HG02642 (cell line): Measurements from ENCODE around the gene CUEDC2.

Experiments used
- ATAC-seq: cut with Tn5 transposase; IDR thresholded peaks from one replicate; pipeline ENCODE4 v1.9.1; 2021; ENCODE audit warnings: mild to moderate bottlenecking; ENCODE audit not compliant: unreplicated experiment, poor library complexity

The CUEDC2 gene

GRCh38 chr10:102375867-102376266 lies 56.5 kb downstream of the CUEDC2 start:
- no peak for ATAC-seq

DNA sequence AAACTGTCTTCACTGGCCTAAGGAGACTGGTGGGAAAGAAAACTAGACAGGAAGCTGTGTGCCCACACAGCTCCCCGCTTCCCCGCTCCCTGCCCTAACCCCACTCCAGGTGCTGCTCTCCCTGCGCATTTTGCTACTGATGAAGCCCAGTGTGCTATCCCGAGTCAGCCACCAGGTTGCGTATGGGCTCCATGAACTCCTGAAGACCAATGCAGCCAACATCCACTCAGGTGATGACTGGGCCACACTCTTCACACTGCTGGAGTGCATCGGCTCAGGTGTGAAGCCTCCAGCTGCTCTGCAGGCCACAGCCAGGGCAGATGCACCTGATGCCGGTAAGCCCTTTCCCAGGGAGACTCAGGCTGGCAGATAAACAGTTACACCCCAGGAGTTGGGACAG lies 57.1 kb downstream of the CUEDC2 start:
- ATAC-seq: no peak
